Measurements from ENCODE around the gene RELN. TPM values are rescaled to one million over a fixed set of nuclear protein-coding genes. Genes with fewer than 3 reads are reported as not detected.

RELN gene
- total and polyA plus RNA-seq, 2 donors from 2014 or later = 0.95 to 5.4 TPM

GRCh38 chr7:103577059-103577458 lies 412.4 kb downstream of the RELN start:
- no peaks in the 10 kb centered on the region for H3K27me3 ChIP-seq (ENCODE audit: control insufficient read depth, insufficient read depth, low read length)
- no peak overlapping the region for H3K27ac ChIP-seq (ENCODE audit: low read depth in 2 of 2, low read length in 2 of 2)
- no peaks in the 10 kb centered on the region for H3K9me3 ChIP-seq (ENCODE audit: control insufficient read depth in 2 of 3, insufficient read depth in 1 of 3, low read length in 3 of 3)
- TF ChIP-seq CTCF (IDR thresholded peaks at IDR 0.05; ENCODE audit: borderline replicate concordance, extremely low read depth, insufficient read depth) = no peak
- no peak for DNase-seq
- H3K4me3 ChIP-seq (ENCODE audit: low read length in 3 of 3) = no peak overlapping the region
- H3K4me1 ChIP-seq (ENCODE audit: control insufficient read depth in 2 of 3, insufficient read depth in 2 of 3, low read depth in 1 of 3, low read length in 3 of 3) = no peaks in the 10 kb centered on the region
- intact Hi-C loops (cut with DNase I) = no loop called here
- H3K9ac ChIP-seq (ENCODE audit: low read length in 3 of 3) = no peak overlapping the region
- H3K36me3 ChIP-seq (ENCODE audit: control insufficient read depth in 2 of 3, insufficient read depth in 3 of 3, low read length in 3 of 3) = no peaks in the 10 kb centered on the region
- no peak for FAIRE-seq

GRCh38 chr7:103576641-103577040 lies 412.8 kb downstream of the RELN start:
- no peak overlapping the region for H3K9ac ChIP-seq (ENCODE audit: low read length in 3 of 3)
- no peak for TF ChIP-seq CTCF (IDR thresholded peaks at IDR 0.05; ENCODE audit: borderline replicate concordance, extremely low read depth, insufficient read depth)
- no peaks in the 10 kb centered on the region for H3K27me3 ChIP-seq (ENCODE audit: control insufficient read depth, insufficient read depth, low read length)
- no peak overlapping the region for H3K4me3 ChIP-seq (ENCODE audit: low read length in 3 of 3)
- no peaks in the 10 kb centered on the region for H3K9me3 ChIP-seq (ENCODE audit: control insufficient read depth in 2 of 3, insufficient read depth in 1 of 3, low read length in 3 of 3)
- intact Hi-C loops (cut with DNase I) = no loop called here
- H3K36me3 ChIP-seq (ENCODE audit: control insufficient read depth in 2 of 3, insufficient read depth in 3 of 3, low read length in 3 of 3) = no peaks in the 10 kb centered on the region
- DNase-seq = no peak
- no peaks in the 10 kb centered on the region for H3K4me1 ChIP-seq (ENCODE audit: control insufficient read depth in 2 of 3, insufficient read depth in 2 of 3, low read depth in 1 of 3, low read length in 3 of 3)
- FAIRE-seq = no peak
- no peak overlapping the region for H3K27ac ChIP-seq (ENCODE audit: low read depth in 2 of 2, low read length in 2 of 2)

- intact Hi-C loops (cut with DNase I) = no loop called here
Observed at GRCh38 chr7:103574576-103574975, 414.9 kb downstream of the RELN start.

More at GRCh38 chr7:103574576-103574975, 414.9 kb downstream of the RELN start:
- TF ChIP-seq CTCF (IDR thresholded peaks at IDR 0.05; ENCODE audit: borderline replicate concordance, extremely low read depth, insufficient read depth) = no peak
- Histone ChIP-seq H3K4me1 (ENCODE audit: control insufficient read depth in 2 of 3, insufficient read depth in 2 of 3, low read depth in 1 of 3, low read length in 3 of 3) (no peaks in the 10 kb centered on the region), H3K9ac (ENCODE audit: low read length in 3 of 3) (no peak overlapping the region), H3K9me3 (ENCODE audit: control insufficient read depth in 2 of 3, insufficient read depth in 1 of 3, low read length in 3 of 3) (no peaks in the 10 kb centered on the region), H3K4me3 (ENCODE audit: low read length in 3 of 3) (no peak overlapping the region), H3K27me3 (ENCODE audit: control insufficient read depth, insufficient read depth, low read length) (no peaks in the 10 kb centered on the region), H3K36me3 (ENCODE audit: control insufficient read depth in 2 of 3, insufficient read depth in 3 of 3, low read length in 3 of 3) (no peaks in the 10 kb centered on the region), H3K27ac (ENCODE audit: low read depth in 2 of 2, low read length in 2 of 2) (no peak overlapping the region)
- FAIRE-seq = no peak
- peak in 1 of 5 donors; percentile 25 for DNase-seq
